NCI-H146 treated with DMSO at 0.1 percent for 48 hours (cell line): ENCODE results near the gene APBB2.

Experiments
- DNase-seq: peaks from one replicate; lab custom pipeline; 2025; ENCODE audit not compliant: unreplicated experiment; lab: John Stamatoyannopoulos, UW

APBB2 gene

DNA sequence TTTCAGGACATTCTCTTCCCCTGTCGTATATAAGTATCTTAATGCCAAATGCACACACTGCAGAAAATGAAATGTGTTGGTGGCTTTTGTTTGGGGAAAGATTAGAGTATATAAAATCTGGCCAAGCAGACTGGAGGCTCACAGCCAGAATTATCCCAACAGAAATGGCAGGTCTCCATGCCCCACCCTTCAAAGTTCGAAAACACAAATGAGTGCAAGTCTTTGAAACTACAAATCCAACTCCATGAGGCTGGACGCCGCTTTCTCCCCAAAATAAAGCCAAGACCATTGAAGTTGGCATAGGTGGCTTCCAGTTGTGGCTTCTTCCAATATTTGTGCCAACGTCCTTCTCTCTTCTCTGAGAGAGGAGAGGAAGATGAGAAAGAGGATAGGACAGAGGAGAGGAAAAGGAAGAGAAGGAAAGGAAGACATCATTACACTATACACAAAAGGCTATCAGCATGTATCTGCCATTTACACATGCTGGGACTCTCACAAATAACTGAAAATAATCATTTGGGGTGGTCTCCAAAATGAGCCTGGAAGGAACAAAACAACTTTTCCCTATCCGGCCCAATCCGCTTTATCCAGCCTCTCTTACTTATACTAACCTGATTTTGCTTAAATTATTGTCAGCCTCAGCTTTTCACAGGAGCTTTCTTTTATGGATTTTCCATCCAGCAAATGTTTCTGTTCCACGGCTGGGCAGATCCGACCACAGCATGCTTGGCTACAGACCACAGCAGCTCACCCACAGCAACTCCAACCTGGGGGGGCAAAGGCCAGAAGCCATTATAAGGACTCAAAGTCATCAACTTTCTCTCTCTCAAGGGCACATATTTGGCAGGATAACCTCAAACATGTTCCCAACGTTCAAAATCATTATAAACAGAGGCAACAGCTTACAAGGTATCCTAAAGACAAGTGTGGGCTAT is 71.7 kb downstream of the APBB2 start:
- DNase-seq = no peak

DNA sequence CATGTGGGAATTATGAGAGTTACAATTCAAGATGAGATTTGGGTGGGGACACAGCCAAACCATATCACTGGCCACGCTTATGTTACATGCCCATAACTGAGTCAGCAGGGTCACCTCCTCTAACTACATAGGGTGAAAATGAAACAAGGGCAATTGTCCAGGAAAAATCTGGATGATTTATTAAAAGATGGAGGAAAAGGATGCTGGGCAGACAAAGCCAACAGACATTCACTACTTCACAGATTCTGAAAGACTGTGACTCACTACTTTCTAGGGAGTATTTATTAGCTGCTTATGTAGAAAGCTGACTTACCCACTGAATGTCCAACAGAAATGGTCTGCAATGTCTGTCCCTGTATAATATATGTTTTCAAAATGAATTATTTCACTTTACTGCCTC is 72.4 kb downstream of the APBB2 start:
- no peak for DNase-seq

DNA sequence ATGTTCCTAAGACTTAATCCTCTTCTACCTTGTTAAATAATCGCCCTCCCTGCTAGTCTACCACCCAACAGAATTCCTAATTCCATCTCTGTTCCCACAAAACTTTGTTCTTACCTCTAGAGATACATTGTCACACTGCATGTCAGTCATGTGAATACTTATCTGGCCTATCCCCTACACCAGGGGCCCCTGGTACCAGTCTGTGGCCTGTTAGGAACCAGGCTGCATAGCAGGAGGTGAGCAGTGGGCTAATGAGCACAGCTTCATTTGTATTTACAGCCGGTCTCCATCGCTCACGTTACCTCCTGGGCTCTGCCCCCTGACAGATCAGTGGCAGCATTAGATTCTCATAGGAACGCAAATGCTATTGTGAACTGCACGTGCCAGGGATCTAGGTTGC is 73.9 kb downstream of the APBB2 start:
- peak; percentile 9 for DNase-seq

GRCh38 chr4:41137879-41138278 is 76.5 kb downstream of the APBB2 start:
- no peak for DNase-seq

DNA sequence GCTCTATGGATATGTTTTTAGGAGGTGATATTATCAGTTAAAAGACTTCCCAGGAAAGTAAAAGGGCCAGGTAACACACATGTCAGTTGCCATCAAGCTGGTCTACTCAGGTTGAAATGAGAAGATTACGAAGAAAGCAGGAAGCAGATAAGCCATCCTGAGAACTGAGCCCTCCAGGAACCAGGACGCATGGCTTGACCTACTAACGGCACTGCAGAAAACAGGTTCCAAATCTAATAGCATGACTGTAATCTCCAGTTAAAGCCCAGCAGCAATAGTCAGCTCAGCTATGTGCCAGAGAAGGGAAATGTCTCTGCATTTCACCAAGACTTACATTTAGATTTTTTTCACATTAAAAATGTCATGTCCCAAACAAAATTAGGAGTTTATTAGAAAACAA is 77.9 kb downstream of the APBB2 start:
- no peak for DNase-seq

- no peak for DNase-seq
Observed at GRCh38 chr4:41135801-41136200, 78.5 kb downstream of the APBB2 start.

DNA sequence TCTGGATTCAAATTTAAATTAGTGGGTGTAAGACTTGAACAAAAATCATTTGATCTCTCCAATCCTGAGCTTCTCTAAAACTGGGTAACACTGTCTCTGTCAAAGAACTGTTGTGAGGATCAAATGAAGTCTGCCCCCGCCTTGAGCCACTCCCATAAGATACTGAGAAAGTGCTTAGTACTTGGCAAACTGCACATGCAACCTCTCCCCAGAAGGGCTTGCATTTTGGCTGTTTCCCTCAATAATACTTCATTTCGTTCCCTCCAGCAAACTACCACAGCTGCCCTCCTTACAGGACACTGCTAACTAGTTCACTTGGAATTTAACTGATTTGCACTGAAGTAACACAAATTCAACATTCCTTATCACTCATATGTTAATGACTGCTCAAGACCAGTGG is 79.8 kb downstream of the APBB2 start:
- DNase-seq = no peak

GRCh38 chr4:41133454-41134018 is 80.8 kb downstream of the APBB2 start:
- no peak for DNase-seq

- peak; percentile 57 for DNase-seq
Observed at GRCh38 chr4:41132055-41132683, 82.2 kb downstream of the APBB2 start.

GRCh38 chr4:41129936-41130440 is 84.4 kb downstream of the APBB2 start:
- DNase-seq = no peak

GRCh38 chr4:41129128-41129754 is 85.1 kb downstream of the APBB2 start:
- no peak for DNase-seq

DNA sequence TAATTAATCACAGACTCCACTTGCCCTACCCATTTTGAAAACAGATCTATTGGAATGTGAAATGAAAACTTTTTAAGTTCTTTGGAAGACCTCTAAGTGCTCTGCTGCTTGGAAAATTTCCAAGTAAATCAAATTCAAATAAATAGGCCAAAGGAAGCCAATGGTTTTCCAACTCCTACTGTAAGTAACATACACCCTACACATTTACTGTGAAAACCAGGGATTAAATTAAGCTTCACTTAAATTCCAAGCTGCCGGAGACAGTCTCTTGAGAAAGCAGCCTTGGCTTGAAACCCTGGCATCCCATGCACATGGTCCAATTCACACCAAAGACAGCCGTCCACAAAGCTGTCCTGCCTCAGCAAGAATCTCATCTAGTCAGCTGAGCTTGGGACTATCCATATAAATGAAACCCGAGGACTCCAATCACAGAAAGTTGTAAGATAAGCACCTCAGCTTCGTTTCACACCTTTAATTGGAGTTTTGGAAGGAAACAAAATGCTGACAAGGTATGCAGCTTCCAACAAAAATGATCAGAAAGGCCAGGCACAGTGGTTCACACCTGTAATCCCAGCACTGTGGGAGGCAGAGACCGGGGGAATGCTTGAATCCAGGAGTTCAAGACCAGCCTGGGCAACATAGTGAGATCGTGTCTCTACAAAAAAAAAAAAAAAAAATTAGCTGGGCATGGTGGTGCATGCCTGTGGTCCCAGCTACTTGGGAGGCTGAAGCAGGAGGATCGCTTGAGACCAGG is 88.6 kb downstream of the APBB2 start:
- DNase-seq = no peak

GRCh38 chr4:41124916-41125548 is 89.3 kb downstream of the APBB2 start:
- DNase-seq = no peak

DNA sequence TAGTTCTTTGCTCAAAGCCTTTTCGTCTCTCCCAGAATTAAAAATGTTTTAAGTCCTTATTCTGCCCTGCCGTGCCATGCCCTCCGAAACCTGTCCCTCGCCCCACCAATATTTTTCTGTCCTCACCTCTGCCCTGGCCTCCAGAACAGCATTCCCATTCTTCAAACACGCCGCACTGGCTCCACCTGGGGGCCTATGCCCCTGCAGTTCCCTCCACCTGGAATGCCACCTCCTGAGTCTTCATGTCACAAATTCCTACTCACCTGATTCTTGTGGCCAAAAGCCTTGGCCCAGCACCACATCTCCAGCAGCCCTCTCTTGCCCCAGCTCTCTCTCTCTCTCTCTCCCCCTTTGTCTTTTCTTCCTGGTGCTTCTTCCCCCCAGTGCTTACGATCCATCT is 91.6 kb downstream of the APBB2 start:
- DNase-seq = no peak

GRCh38 chr4:41122309-41122708 is 92.0 kb downstream of the APBB2 start:
- DNase-seq = no peak

- no peak for DNase-seq
Observed at GRCh38 chr4:41121906-41122305, 92.4 kb downstream of the APBB2 start.

DNA sequence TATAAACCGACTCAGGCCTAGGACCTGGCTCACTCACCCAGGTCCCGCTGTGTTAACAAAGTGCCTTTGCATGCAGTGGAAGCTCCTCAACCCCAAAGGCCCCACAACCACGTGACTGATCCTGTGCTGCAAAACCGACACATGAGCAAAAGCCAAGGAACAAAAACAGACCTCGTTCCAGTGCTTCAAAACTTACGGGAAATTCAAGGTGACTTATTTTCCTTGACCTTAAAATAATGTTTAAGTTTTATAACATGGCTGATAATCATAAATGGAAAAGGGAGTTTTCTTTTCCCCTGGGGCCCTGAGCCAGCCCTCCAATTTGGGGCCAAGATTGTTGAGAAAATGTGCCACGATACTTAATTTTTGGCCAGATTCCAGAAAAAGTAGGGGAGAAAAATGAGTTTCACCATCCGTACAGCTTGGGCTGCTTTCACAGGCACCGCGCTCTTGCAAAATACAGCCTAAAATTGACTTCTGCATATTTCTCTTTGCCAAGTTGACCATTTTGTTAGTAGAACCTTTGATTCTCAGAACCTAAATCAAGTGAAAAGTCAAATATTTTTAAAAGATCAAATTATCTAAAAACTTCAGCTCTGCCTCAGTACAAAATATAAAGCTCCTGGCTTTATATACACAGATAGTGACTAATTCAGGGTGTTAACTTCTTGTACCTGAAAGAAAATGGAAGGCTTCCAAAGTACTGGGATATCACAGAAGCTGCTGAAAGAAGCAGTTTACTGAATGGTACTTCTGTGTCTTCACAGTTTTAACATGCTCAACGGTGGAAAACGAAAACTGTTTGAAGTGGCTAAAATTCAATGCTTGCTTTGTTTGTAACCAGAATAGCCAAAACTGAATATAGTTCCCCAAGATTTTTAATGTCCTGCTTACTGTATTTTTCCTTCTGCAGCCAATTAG is 93.8 kb downstream of the APBB2 start:
- no peak for DNase-seq

DNA sequence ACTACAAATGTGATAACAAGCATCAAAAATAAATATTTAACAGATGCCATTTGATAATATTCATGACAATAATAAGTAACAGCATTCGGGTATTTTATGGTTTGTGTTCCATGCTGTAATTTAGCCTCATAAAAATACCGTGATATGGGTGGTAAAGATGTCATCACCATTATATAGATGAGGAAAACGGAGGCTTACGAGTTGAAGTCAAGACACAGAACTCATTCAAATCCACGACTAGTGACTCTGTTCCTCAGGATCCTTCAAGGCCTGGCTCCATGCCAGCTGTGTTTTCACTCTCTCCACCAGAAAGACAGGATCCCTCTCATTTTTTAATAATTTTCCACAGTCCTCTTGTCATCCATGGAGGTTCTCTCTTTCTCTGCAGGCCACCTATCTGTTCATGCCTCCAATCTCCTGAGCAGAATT is 94.5 kb downstream of the APBB2 start:
- DNase-seq = no peak

DNA sequence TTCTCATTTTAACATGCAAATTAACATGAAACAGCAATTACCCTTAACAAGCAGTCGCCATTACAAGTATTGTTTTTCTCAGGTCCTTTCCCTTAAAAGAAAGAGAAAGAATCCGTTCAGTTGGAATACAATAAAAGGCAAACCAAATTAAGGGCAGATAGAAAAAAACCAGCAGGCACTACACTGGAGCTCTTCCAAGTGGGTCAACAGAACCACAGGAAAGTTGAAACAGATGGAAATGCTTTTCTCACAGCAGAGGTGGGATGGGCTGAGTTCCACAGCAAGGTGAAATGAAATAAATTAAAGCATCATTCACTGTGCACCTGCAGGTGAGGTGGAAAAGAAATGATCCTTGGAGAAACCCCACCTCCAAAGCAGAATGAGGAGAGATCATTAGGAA is 102.6 kb downstream of the APBB2 start:
- DNase-seq = peak; percentile 20
